ENCODE results near the gene SUCO.

Gene SUCO

DNA sequence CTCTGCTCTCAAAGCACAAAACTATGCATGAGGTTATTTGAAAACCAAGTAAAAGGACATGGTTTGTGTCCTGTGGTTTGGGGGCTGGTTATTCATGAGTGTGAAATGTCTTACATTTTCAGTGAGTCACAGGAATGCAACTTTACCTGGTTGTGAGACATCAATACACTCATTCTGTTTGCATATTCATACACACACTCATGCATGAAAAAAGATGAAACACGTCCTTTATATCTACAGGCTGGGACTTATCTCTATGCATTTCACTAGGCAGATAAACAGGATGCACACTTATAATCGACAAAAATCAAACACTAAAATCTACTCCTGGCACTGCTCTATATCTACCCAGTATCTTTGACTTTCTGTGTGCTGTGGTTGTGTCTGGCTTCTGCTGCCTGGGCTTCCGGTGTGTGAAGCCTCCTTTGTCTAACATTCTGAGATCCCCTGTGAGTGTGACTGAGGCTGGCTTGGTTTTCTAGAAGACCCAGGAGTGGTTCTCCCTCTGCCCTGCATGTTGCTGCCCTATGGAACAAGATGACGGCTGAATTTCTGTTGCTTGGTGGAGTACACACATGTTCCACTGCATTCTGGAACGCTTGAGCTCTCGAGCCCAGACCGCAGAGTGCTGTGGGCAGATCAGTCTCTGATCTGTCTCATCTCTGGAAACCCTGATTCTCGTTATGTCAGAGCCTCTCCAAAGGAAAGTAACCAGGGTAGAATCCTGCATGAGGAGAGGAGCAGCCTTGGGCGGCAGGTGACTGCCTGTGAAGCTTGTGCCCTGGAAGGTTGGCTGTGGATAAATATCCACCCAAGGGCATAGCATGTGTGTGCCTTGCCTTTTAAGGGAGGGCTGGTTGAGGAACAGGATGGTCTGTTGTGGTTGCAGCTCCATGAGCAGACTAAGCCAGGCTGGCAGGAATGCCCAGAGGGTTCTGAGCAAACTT is 106.2 kb downstream of the SUCO start:
- Histone ChIP-seq H2AFZ (ENCODE audit: low read length) (peak overlapping the region; percentile 70), H3K9me3 (ENCODE audit: insufficient read depth, low read depth, low read length) (no peaks in the 10 kb centered on the region), H3K9ac (ENCODE audit: low read depth, low read length, poor library complexity, severe bottlenecking) (peak overlapping the region; percentile 65), H3K9me2 (replicated peaks; ENCODE audit: low read depth, low read length) (no peaks in the 10 kb centered on the region), H3K4me2 (ENCODE audit: low read depth, low read length, poor library complexity, severe bottlenecking) (peak overlapping the region; percentile 75), H3K4me1 (ENCODE audit: insufficient read depth, low read length, poor library complexity, severe bottlenecking) (peaks cover 63% of the 10 kb centered on the region), H3K79me2 (ENCODE audit: insufficient read depth, low read length) (no peaks in the 10 kb centered on the region), H3K4me3 (ENCODE audit: low read length, poor library complexity, severe bottlenecking) (peak overlapping the region; percentile 60), H3F3A (ENCODE audit: low read depth) (peaks cover 8% of the 10 kb centered on the region; the same call in 1 of the 2 replicates), H3K36me3 (ENCODE audit: insufficient read depth, low read length) (no peaks in the 10 kb centered on the region), H3K27me3 (ENCODE audit: insufficient read depth, low read length, poor library complexity, severe bottlenecking) (no peaks in the 10 kb centered on the region), H4K20me1 (ENCODE audit: insufficient read depth, low read length, poor library complexity, severe bottlenecking) (no peaks in the 10 kb centered on the region)
- no peak for TF ChIP-seq EZH2phosphoT487 (IDR thresholded peaks at IDR 0.05; ENCODE audit: borderline replicate concordance)
- TF ChIP-seq, protein P1, sequence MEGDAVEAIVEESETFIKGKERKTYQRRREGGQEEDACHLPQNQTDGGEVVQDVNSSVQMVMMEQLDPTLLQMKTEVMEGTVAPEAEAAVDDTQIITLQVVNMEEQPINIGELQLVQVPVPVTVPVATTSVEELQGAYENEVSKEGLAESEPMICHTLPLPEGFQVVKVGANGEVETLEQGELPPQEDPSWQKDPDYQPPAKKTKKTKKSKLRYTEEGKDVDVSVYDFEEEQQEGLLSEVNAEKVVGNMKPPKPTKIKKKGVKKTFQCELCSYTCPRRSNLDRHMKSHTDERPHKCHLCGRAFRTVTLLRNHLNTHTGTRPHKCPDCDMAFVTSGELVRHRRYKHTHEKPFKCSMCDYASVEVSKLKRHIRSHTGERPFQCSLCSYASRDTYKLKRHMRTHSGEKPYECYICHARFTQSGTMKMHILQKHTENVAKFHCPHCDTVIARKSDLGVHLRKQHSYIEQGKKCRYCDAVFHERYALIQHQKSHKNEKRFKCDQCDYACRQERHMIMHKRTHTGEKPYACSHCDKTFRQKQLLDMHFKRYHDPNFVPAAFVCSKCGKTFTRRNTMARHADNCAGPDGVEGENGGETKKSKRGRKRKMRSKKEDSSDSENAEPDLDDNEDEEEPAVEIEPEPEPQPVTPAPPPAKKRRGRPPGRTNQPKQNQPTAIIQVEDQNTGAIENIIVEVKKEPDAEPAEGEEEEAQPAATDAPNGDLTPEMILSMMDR (conservative IDR thresholded peaks at IDR 0.05; ENCODE audit: low read length): no peak

DNA sequence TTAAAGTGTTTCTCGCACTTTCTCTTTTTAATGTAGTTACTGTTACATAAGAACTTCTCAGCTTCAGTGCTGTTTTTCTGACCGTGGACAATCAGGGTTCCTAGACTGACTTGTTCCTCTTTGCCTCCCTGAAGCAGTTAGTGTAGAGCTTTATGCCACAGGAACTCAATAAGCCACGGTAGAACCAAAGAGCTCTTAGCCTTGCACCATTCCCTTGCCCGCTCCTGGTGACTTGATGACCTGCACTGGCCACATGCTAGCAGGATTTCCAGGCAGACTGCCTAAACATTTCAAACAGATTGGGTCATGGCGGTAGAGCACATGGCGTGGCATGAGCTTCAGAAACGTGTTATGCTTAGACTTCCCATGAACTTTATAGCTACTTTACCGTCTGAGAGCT is 107.2 kb downstream of the SUCO start:
- Histone ChIP-seq H3K4me2 (ENCODE audit: low read depth, low read length, poor library complexity, severe bottlenecking) (peak overlapping the region; percentile 75), H3K4me3 (ENCODE audit: low read length, poor library complexity, severe bottlenecking) (no peak overlapping the region), H3K9me2 (replicated peaks; ENCODE audit: low read depth, low read length) (no peaks in the 10 kb centered on the region), H3K79me2 (ENCODE audit: insufficient read depth, low read length) (no peaks in the 10 kb centered on the region), H2AFZ (ENCODE audit: low read length) (no peak overlapping the region), H3K27me3 (ENCODE audit: insufficient read depth, low read length, poor library complexity, severe bottlenecking) (no peaks in the 10 kb centered on the region), H3K36me3 (ENCODE audit: insufficient read depth, low read length) (no peaks in the 10 kb centered on the region), H3K9me3 (ENCODE audit: insufficient read depth, low read depth, low read length) (no peaks in the 10 kb centered on the region), H3F3A (ENCODE audit: low read depth) (peaks cover 8% of the 10 kb centered on the region; the same call in 1 of the 2 replicates), H3K4me1 (ENCODE audit: insufficient read depth, low read length, poor library complexity, severe bottlenecking) (peaks cover 73% of the 10 kb centered on the region), H3K9ac (ENCODE audit: low read depth, low read length, poor library complexity, severe bottlenecking) (peak overlapping the region; percentile 65), H4K20me1 (ENCODE audit: insufficient read depth, low read length, poor library complexity, severe bottlenecking) (no peaks in the 10 kb centered on the region)
- no peak for TF ChIP-seq EZH2phosphoT487 (IDR thresholded peaks at IDR 0.05; ENCODE audit: borderline replicate concordance)
- TF ChIP-seq, protein P1 (conservative IDR thresholded peaks at IDR 0.05; ENCODE audit: low read length): no peak

DNA sequence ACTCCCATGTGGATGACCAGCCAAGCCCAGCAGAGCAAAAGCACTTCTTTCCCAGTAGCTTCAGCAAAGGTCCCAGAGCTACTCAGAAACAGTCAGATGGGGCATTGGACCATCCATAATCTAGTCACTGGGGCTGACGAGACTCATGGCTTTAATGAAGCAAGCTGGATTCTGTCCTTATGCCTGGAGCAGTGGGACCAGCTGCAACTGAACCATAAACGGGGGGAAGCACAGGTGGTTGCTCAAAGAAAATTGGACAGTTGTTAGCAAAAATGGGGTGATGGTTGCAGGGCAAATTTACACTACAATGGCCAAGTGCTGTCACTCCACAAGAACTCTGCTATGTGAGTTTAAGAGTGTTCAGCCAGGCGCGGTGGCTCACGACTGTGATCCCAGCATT is 108.5 kb downstream of the SUCO start:
- H3K9ac ChIP-seq (ENCODE audit: low read depth, low read length, poor library complexity, severe bottlenecking): no peak overlapping the region
- no peaks in the 10 kb centered on the region for H3K79me2 ChIP-seq (ENCODE audit: insufficient read depth, low read length)
- H3K4me1 ChIP-seq (ENCODE audit: insufficient read depth, low read length, poor library complexity, severe bottlenecking): peaks cover 80% of the 10 kb centered on the region
- no peak overlapping the region for H3K4me3 ChIP-seq (ENCODE audit: low read length, poor library complexity, severe bottlenecking)
- TF ChIP-seq, protein P1 (conservative IDR thresholded peaks at IDR 0.05; ENCODE audit: low read length): no peak
- TF ChIP-seq EZH2phosphoT487 (IDR thresholded peaks at IDR 0.05; ENCODE audit: borderline replicate concordance): no peak
- no peaks in the 10 kb centered on the region for H3K9me2 ChIP-seq (replicated peaks; ENCODE audit: low read depth, low read length)
- H3F3A ChIP-seq (ENCODE audit: low read depth): peaks cover 8% of the 10 kb centered on the region; the same call in 1 of the 2 replicates
- no peak overlapping the region for H3K4me2 ChIP-seq (ENCODE audit: low read depth, low read length, poor library complexity, severe bottlenecking)
- H3K36me3 ChIP-seq (ENCODE audit: insufficient read depth, low read length): no peaks in the 10 kb centered on the region
- H2AFZ ChIP-seq (ENCODE audit: low read length): no peak overlapping the region
- no peaks in the 10 kb centered on the region for H3K9me3 ChIP-seq (ENCODE audit: insufficient read depth, low read depth, low read length)
- H4K20me1 ChIP-seq (ENCODE audit: insufficient read depth, low read length, poor library complexity, severe bottlenecking): no peaks in the 10 kb centered on the region
- no peaks in the 10 kb centered on the region for H3K27me3 ChIP-seq (ENCODE audit: insufficient read depth, low read length, poor library complexity, severe bottlenecking)
